ENCODE measurements around the gene PLTP.

Gene PLTP

GRCh38 chr20:45910670-45911485 is 1.1 kb downstream of the PLTP start:
- H3K27ac ChIP-seq: peak overlapping the region; percentile 70
- peak overlapping the region; percentile 60 for H3K4me3 ChIP-seq (ENCODE audit: low read depth, low read length)
- TF ChIP-seq CTCF (IDR thresholded peaks at IDR 0.05; ENCODE audit: low read depth, low read length, missing control alignments): no peak
- DNase-seq: peak; percentile 100
- in situ Hi-C loops (cut with HindIII; ENCODE audit: low pct_ligation_motif_present, low sequenced_read_pairs): no loop called here
- no peaks in the 10 kb centered on the region for H3K36me3 ChIP-seq (replicated peaks)
- no peaks in the 10 kb centered on the region for H3K27me3 ChIP-seq (replicated peaks)

- no peaks in the 10 kb centered on the region for H3K36me3 ChIP-seq (replicated peaks)
- in situ Hi-C loops (cut with HindIII; ENCODE audit: low pct_ligation_motif_present, low sequenced_read_pairs): no loop called here
- TF ChIP-seq CTCF (IDR thresholded peaks at IDR 0.05; ENCODE audit: low read depth, low read length, missing control alignments): no peak
- no peak for DNase-seq
- no peaks in the 10 kb centered on the region for H3K27me3 ChIP-seq (replicated peaks)
- no peak overlapping the region for H3K27ac ChIP-seq
- peak overlapping the region; percentile 29 for H3K4me3 ChIP-seq (ENCODE audit: low read depth, low read length)
These were observed 1.9 kb downstream of the PLTP start for GRCh38 chr20:45909817-45910669.

- in situ Hi-C loops (cut with HindIII; ENCODE audit: low pct_ligation_motif_present, low sequenced_read_pairs): no loop called here
- Histone ChIP-seq H3K36me3 (replicated peaks) (no peaks in the 10 kb centered on the region), H3K27ac (no peak overlapping the region), H3K4me3 (ENCODE audit: low read depth, low read length) (no peak overlapping the region), H3K27me3 (replicated peaks) (no peaks in the 10 kb centered on the region)
- DNase-seq: no peak
- TF ChIP-seq CTCF (IDR thresholded peaks at IDR 0.05; ENCODE audit: low read depth, low read length, missing control alignments): no peak
These were observed 2.6 kb downstream of the PLTP start for GRCh38 chr20:45909336-45909808.

GRCh38 chr20:45908084-45908483 is 3.9 kb downstream of the PLTP start:
- no peaks in the 10 kb centered on the region for H3K36me3 ChIP-seq (replicated peaks)
- no peak for DNase-seq
- no peak for TF ChIP-seq CTCF (IDR thresholded peaks at IDR 0.05; ENCODE audit: low read depth, low read length, missing control alignments)
- H3K27ac ChIP-seq: no peak overlapping the region
- no peaks in the 10 kb centered on the region for H3K27me3 ChIP-seq (replicated peaks)
- in situ Hi-C loops (cut with HindIII; ENCODE audit: low pct_ligation_motif_present, low sequenced_read_pairs): no loop called here
- no peak overlapping the region for H3K4me3 ChIP-seq (ENCODE audit: low read depth, low read length)

- H3K4me3 ChIP-seq (ENCODE audit: low read depth, low read length): no peak overlapping the region
- in situ Hi-C loops (cut with HindIII; ENCODE audit: low pct_ligation_motif_present, low sequenced_read_pairs): no loop called here
- no peaks in the 10 kb centered on the region for H3K36me3 ChIP-seq (replicated peaks)
- H3K27ac ChIP-seq: no peak overlapping the region
- no peaks in the 10 kb centered on the region for H3K27me3 ChIP-seq (replicated peaks)
- TF ChIP-seq CTCF (IDR thresholded peaks at IDR 0.05; ENCODE audit: low read depth, low read length, missing control alignments): no peak
- no peak for DNase-seq
These were observed 4.6 kb downstream of the PLTP start for GRCh38 chr20:45907219-45907948.

All from brain microvascular endothelial cell (primary cell).